CD14-positive monocyte (primary cell): ENCODE results near the gene LGALSL. TPM values are rescaled to one million over a fixed set of nuclear protein-coding genes. Genes with fewer than 3 reads are reported as not detected.

Source experiments
- DNase-seq, 3 donors: peaks; one replicate each; pipeline ENCODE4 v3.0.0-alpha.2; 2011 to 2022
- H2AFZ ChIP-seq: 2 replicates; pipeline ENCODE4 v1.6.0; 2012; ENCODE audit warnings: mild to moderate bottlenecking, low read depth, low read length, inconsistent platforms; ENCODE audit not compliant: insufficient read depth, poor library complexity, severe bottlenecking
- H3K27ac ChIP-seq, 2 donors: 1 replicate in 1 of 2; 2 replicates in 1 of 2; pipeline ENCODE4 v1.5.1; 2012 to 2013; ENCODE audit warnings: low read length in 2 of 2, control low read depth in 1 of 2, inconsistent platforms in 1 of 2, low read depth in 1 of 2, mild to moderate bottlenecking in 1 of 2
- H3K27me3 ChIP-seq, 2 donors: one replicate each; pipeline versions ENCODE4 v1.6.0 to v1.6.1; 2011 to 2013; ENCODE audit warnings: low read length in 2 of 2; ENCODE audit not compliant: control insufficient read depth in 2 of 2, insufficient read depth in 2 of 2
- H3K36me3 ChIP-seq, 2 donors: replicated peaks in 1 of 2; 1 replicate in 1 of 2; 2 replicates in 1 of 2; pipeline versions ENCODE4 v1.5.1 to v1.6.1; 2012 to 2013; ENCODE audit warnings: low read length in 2 of 2, control low read depth in 1 of 2, inconsistent platforms in 1 of 2, mild to moderate bottlenecking in 1 of 2; ENCODE audit not compliant: insufficient read depth in 2 of 2, control insufficient read depth in 1 of 2
- H3K4me1 ChIP-seq, 2 donors: 1 replicate in 1 of 2; 2 replicates in 1 of 2; pipeline versions ENCODE4 v1.5.1 to v1.6.1; 2012 to 2013; ENCODE audit warnings: low read length in 2 of 2, control low read depth in 1 of 2, inconsistent platforms in 1 of 2, mild to moderate bottlenecking in 1 of 2, moderate library complexity in 1 of 2; ENCODE audit not compliant: insufficient read depth in 2 of 2, control insufficient read depth in 1 of 2
- H3K4me2 ChIP-seq: replicated peaks from 2 replicates; pipeline ENCODE3; 2012; ENCODE audit warnings: low read length, moderate library complexity, mild to moderate bottlenecking; ENCODE audit not compliant: poor library complexity, severe bottlenecking; ENCODE audit errors: extremely low read depth
- H3K4me3 ChIP-seq, 3 experiments: fragments of 200-600 bp in 1 of 3; sonication (generic) in 1 of 3; replicated peaks in 1 of 3; 1 replicate in 2 of 3; 2 replicates in 1 of 3; pipeline ENCODE4 v1.5.1; 2011 to 2013; ENCODE audit warnings: low read length in 3 of 3, mild to moderate bottlenecking in 3 of 3, control low read depth in 2 of 3, low read depth in 2 of 3, inconsistent platforms in 1 of 3, moderate library complexity in 1 of 3
- H3K79me2 ChIP-seq: 2 replicates; pipeline ENCODE4 v1.6.0; 2012; ENCODE audit warnings: mild to moderate bottlenecking, control low read depth, inconsistent platforms, low read length, moderate library complexity; ENCODE audit not compliant: insufficient read depth
- H3K9ac ChIP-seq: 2 replicates; pipeline ENCODE4 v1.6.0; 2017; ENCODE audit warnings: low read length, mild to moderate bottlenecking; ENCODE audit not compliant: insufficient read depth, poor library complexity, severe bottlenecking
- H3K9me3 ChIP-seq, 2 donors: replicated peaks in 1 of 2; 1 replicate in 1 of 2; 2 replicates in 1 of 2; pipeline versions ENCODE4 v1.5.1 to v1.6.1; 2012 to 2013; ENCODE audit warnings: low read length in 2 of 2, control low read depth in 1 of 2; ENCODE audit not compliant: control insufficient read depth in 1 of 2, insufficient read depth in 1 of 2
- H4K20me1 ChIP-seq: 2 replicates; pipeline ENCODE4 v1.6.0; 2012; ENCODE audit warnings: mild to moderate bottlenecking, low read length, control low read depth, moderate library complexity; ENCODE audit not compliant: insufficient read depth
- H3K27ac Mint-ChIP-seq, 7 donors: one replicate each; pipeline ENCODE4 v1.8.0; 2020; ENCODE audit warnings: mild to moderate bottlenecking in 7 of 7, mixed read lengths in 7 of 7, moderate library complexity in 6 of 7, inconsistent platforms in 2 of 7
- H3K27me3 Mint-ChIP-seq, 3 donors: one replicate each; pipeline ENCODE4 v1.8.0; 2021 to 2022; ENCODE audit warnings: low read depth in 3 of 3, mild to moderate bottlenecking in 3 of 3, mixed read lengths in 3 of 3, moderate library complexity in 3 of 3, inconsistent platforms in 1 of 3
- H3K36me3 Mint-ChIP-seq, 2 donors: one replicate each; pipeline ENCODE4 v1.8.0; 2020; ENCODE audit warnings: mixed read lengths in 2 of 2, inconsistent platforms in 1 of 2, mild to moderate bottlenecking in 1 of 2
- H3K4me1 Mint-ChIP-seq: one replicate; pipeline ENCODE4 v1.8.0; 2020; ENCODE audit warnings: mild to moderate bottlenecking, mixed read lengths
- H3K4me3 Mint-ChIP-seq, 2 donors: one replicate each; pipeline ENCODE4 v1.8.0; 2020; ENCODE audit warnings: mild to moderate bottlenecking in 2 of 2, mixed read lengths in 2 of 2, moderate library complexity in 1 of 2
- H3K9me3 Mint-ChIP-seq, 7 donors: one replicate each; pipeline ENCODE4 v1.8.0; 2020 to 2022; ENCODE audit warnings: mixed read lengths in 7 of 7, mild to moderate bottlenecking in 6 of 7, moderate library complexity in 6 of 7, inconsistent platforms in 2 of 7
- CTCF ChIP-seq: fragments of 200-600 bp; IDR thresholded peaks from one replicate; pipeline ENCODE4 v1.8.0; 2022; ENCODE audit warnings: antibody characterized with exemption, mild to moderate bottlenecking
- WGBS: methylation state at CpG from one replicate; pipeline ENCODE4 v1.1.5; 2013; ENCODE audit warnings: missing lambda C conversion rate; ENCODE audit not compliant: insufficient coverage; 5-methylcytosine and 5-hydroxymethylcytosine counted together
- intact Hi-C, 2 donors: fragments of 100-400 bp; cut with micrococcal nuclease; formaldehyde crosslinking; loops; one replicate each; pipeline versions ENCODE4 v1.15.0 to v1.15.1; 2023
- polyA plus RNA-seq, 3 donors: library from polyadenylated mRNA; depleted of rRNA in 1 of 3; unstranded in 2 of 3; stranded (reverse) in 1 of 3; fragments of 300-500 nt in 2 of 3; fragments of >200 nt in 1 of 3; fragmentation: Illumina TruSeq in 2 of 3; gene quantifications; 1 replicate in 2 of 3; 2 replicates in 1 of 3; pipeline ENCODE4 v1.2.3, GENCODE V29; 2012 to 2021

LGALSL gene
- polyA plus RNA-seq, 3 donors, result 0.04 to 0.30 (median 0.22) TPM

GRCh38 chr2:64460330-64460729, 6.4 kb downstream of the LGALSL start:
- H3K27me3 Mint-ChIP-seq, result peaks cover 8 to 11% (median 10%) of the 10 kb centered on the region in 3 donors
- no peak overlapping the region for H3K4me3 Mint-ChIP-seq
- no peak overlapping the region for H3K9ac ChIP-seq
- H3K27me3 ChIP-seq, result peaks cover 3 to 11% of the 10 kb centered on the region in 2 donors
- intact Hi-C loops, result no loop called here
- no peak for DNase-seq
- no peak overlapping the region for H3K4me2 ChIP-seq
- no peak overlapping the region for H2AFZ ChIP-seq
- no peak overlapping the region for H3K27ac ChIP-seq
- no CpG with 5 or more reads among the region's 3 CpGs for WGBS
- peaks cover 3% of the 10 kb centered on the region for H3K4me1 Mint-ChIP-seq
- no peaks in the 10 kb centered on the region for H3K4me1 ChIP-seq
- H3K36me3 ChIP-seq, result no peaks in the 10 kb centered on the region
- no peaks in the 10 kb centered on the region for H3K79me2 ChIP-seq
- H3K4me3 ChIP-seq, result no peak overlapping the region
- peaks cover 0 to 2% (median 0%) of the 10 kb centered on the region in 7 donors for H3K9me3 Mint-ChIP-seq
- no peaks in the 10 kb centered on the region for H4K20me1 ChIP-seq
- peaks cover 0 to under 1% of the 10 kb centered on the region in 2 donors for H3K36me3 Mint-ChIP-seq
- H3K9me3 ChIP-seq, result no peaks in the 10 kb centered on the region
- H3K27ac Mint-ChIP-seq, result no peak overlapping the region
- no peak for TF ChIP-seq CTCF

- intact Hi-C loops, result no loop called here
- no peaks in the 10 kb centered on the region for H3K27me3 ChIP-seq
- H3K27me3 Mint-ChIP-seq, result peaks cover 1 to 9% (median 3%) of the 10 kb centered on the region in 3 donors
- H3K4me3 Mint-ChIP-seq, result no peak overlapping the region
- no peak overlapping the region for H3K27ac Mint-ChIP-seq
- no peaks in the 10 kb centered on the region for H3K36me3 Mint-ChIP-seq
- H3K79me2 ChIP-seq, result no peaks in the 10 kb centered on the region
- DNase-seq, result no peak
- peaks cover under 1% of the 10 kb centered on the region for H3K4me1 Mint-ChIP-seq
- H3K36me3 ChIP-seq, result no peaks in the 10 kb centered on the region
- no peak overlapping the region for H2AFZ ChIP-seq
- no peaks in the 10 kb centered on the region for H3K9me3 ChIP-seq
- no peak overlapping the region for H3K4me2 ChIP-seq
- H3K9me3 Mint-ChIP-seq, result peaks cover 0 to 2% (median 0%) of the 10 kb centered on the region in 7 donors
- H3K4me3 ChIP-seq, result no peak overlapping the region
- 100% methylated on average over 1 of the region's 7 CpGs for WGBS
- H3K9ac ChIP-seq, result no peak overlapping the region
- no peaks in the 10 kb centered on the region for H4K20me1 ChIP-seq
- H3K4me1 ChIP-seq, result no peaks in the 10 kb centered on the region
- no peak for TF ChIP-seq CTCF
- no peak overlapping the region for H3K27ac ChIP-seq
Observed at GRCh38 chr2:64461271-64462058, 7.5 kb downstream of the LGALSL start.
